GM23338 (cell line): ENCODE data around the gene TMEM222.

Experiments
- EZH2 ChIP-seq: fragments of 200-600 bp; sonication (generic); IDR thresholded peaks from one replicate; pipeline ENCODE4 v1.8.0; 2017; ENCODE audit warnings: antibody characterized with exemption, mild to moderate bottlenecking, low read depth; ENCODE audit not compliant: unreplicated experiment
- EZH2phosphoT487 ChIP-seq: fragments of 200-600 bp; sonication (generic); IDR thresholded peaks from one replicate; pipeline ENCODE4 v1.8.1; 2018; ENCODE audit warnings: antibody characterized with exemption; ENCODE audit not compliant: unreplicated experiment
- NANOG ChIP-seq: IDR thresholded peaks from 2 replicates; pipeline ENCODE4 v1.6.1; 2016; ENCODE audit warnings: antibody characterized with exemption, borderline replicate concordance
- POLR2AphosphoS5 ChIP-seq: IDR thresholded peaks from 2 replicates; pipeline ENCODE4 v1.6.1; 2016; ENCODE audit warnings: antibody characterized with exemption, low read depth
- ZNF114 ChIP-seq: fragments of 250-450 bp; sonication (Bioruptor Pico); IDR thresholded peaks from 2 replicates; pipeline ENCODE4 v1.5.0; 2020; ENCODE audit warnings: mild to moderate bottlenecking, moderate library complexity
- TF ChIP-seq, protein P1 (sequence below), 2 experiments: fragments of 200-600 bp in 1 of 2; sonication (generic) in 1 of 2; conservative IDR thresholded peaks; 2 replicates each; pipeline versions ENCODE4 v1.5.1 to v1.6.1; 2016 to 2017; ENCODE audit warnings: antibody characterized with exemption in 2 of 2, low read depth in 2 of 2, mild to moderate bottlenecking in 2 of 2, moderate library complexity in 1 of 2
- TF ChIP-seq, protein P2 (sequence below): IDR thresholded peaks from one replicate; pipeline ENCODE4 v1.6.1; 2018; ENCODE audit warnings: antibody characterized with exemption; ENCODE audit not compliant: unreplicated experiment

DNA sequence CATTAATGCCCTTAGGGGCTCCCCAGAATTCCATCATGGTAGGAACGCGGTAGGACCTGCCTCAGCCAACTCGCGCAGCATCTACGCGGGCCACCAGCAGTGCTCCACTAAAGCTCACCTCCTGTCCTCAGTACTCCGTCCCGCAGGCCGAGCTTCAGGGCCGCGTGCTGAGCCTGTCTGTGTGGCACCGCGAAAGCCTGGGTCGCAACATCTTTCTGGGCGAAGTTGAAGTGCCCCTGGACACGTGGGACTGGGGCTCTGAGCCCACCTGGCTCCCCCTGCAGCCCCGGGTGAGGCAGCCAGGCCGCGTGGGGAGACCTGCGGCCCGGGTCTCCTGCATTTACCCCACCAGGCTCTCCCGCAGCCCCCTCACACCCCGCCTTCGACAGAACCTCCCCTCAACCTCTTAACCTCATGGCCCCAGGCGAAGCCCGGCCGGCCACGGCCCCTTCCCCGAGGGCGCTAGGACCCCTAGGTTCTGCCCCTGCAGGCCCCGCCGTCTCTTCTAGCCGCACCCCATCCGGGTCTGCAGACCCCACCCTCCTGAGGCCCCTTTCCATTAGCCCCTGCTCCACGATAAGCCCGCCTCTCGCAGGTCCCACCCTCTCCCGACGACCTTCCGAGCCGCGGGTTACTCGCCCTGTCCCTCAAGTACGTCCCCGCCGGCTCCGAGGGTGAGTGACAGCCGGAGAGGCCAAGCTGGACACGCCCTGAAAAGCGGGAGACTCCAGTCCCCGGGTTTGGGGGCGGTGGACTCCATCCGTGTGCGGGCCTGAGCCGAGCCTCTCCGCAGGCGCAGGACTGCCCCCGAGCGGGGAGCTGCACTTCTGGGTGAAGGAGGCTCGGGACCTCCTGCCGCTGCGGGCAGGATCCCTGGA, 28.9 kb downstream of the TMEM222 start:
- no peak for TF ChIP-seq EZH2phosphoT487
- TF ChIP-seq, protein P1, sequence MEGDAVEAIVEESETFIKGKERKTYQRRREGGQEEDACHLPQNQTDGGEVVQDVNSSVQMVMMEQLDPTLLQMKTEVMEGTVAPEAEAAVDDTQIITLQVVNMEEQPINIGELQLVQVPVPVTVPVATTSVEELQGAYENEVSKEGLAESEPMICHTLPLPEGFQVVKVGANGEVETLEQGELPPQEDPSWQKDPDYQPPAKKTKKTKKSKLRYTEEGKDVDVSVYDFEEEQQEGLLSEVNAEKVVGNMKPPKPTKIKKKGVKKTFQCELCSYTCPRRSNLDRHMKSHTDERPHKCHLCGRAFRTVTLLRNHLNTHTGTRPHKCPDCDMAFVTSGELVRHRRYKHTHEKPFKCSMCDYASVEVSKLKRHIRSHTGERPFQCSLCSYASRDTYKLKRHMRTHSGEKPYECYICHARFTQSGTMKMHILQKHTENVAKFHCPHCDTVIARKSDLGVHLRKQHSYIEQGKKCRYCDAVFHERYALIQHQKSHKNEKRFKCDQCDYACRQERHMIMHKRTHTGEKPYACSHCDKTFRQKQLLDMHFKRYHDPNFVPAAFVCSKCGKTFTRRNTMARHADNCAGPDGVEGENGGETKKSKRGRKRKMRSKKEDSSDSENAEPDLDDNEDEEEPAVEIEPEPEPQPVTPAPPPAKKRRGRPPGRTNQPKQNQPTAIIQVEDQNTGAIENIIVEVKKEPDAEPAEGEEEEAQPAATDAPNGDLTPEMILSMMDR (conservative IDR thresholded peaks at IDR 0.05; ENCODE audit: low read depth in 2 of 2): peak in 1 of 2 experiments; percentile 51; a peak in 3 of 4 replicates
- TF ChIP-seq, protein P2, sequence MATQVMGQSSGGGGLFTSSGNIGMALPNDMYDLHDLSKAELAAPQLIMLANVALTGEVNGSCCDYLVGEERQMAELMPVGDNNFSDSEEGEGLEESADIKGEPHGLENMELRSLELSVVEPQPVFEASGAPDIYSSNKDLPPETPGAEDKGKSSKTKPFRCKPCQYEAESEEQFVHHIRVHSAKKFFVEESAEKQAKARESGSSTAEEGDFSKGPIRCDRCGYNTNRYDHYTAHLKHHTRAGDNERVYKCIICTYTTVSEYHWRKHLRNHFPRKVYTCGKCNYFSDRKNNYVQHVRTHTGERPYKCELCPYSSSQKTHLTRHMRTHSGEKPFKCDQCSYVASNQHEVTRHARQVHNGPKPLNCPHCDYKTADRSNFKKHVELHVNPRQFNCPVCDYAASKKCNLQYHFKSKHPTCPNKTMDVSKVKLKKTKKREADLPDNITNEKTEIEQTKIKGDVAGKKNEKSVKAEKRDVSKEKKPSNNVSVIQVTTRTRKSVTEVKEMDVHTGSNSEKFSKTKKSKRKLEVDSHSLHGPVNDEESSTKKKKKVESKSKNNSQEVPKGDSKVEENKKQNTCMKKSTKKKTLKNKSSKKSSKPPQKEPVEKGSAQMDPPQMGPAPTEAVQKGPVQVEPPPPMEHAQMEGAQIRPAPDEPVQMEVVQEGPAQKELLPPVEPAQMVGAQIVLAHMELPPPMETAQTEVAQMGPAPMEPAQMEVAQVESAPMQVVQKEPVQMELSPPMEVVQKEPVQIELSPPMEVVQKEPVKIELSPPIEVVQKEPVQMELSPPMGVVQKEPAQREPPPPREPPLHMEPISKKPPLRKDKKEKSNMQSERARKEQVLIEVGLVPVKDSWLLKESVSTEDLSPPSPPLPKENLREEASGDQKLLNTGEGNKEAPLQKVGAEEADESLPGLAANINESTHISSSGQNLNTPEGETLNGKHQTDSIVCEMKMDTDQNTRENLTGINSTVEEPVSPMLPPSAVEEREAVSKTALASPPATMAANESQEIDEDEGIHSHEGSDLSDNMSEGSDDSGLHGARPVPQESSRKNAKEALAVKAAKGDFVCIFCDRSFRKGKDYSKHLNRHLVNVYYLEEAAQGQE: no peak
- TF ChIP-seq POLR2AphosphoS5: peak; percentile 71
- no peak for TF ChIP-seq EZH2
- TF ChIP-seq ZNF114 (CRISPR knock-in tag): no peak
- no peak for TF ChIP-seq NANOG
